ENCODE measurements around the gene C22orf39.

The C22orf39 gene

DNA sequence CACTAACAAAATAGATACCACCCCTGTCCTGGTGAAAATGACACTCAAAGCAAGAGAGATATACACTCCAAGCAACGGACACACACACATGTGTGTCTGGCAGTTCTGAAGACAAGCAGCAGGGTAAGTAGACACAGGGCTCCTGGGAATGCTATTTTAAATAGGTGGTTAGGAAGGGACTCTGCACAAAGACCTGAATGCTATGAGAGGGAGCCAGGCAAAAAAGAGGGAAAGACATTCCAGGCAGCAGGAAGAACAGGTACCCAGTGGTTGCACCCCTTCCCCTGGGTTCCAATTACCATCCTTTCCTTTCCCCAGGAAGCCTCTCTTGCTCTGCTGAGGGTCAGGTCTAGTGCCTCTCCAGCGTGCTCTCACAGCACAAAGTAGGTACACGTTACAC lies 28.5 kb upstream of the C22orf39 start:
- TF ChIP-seq, protein P1, sequence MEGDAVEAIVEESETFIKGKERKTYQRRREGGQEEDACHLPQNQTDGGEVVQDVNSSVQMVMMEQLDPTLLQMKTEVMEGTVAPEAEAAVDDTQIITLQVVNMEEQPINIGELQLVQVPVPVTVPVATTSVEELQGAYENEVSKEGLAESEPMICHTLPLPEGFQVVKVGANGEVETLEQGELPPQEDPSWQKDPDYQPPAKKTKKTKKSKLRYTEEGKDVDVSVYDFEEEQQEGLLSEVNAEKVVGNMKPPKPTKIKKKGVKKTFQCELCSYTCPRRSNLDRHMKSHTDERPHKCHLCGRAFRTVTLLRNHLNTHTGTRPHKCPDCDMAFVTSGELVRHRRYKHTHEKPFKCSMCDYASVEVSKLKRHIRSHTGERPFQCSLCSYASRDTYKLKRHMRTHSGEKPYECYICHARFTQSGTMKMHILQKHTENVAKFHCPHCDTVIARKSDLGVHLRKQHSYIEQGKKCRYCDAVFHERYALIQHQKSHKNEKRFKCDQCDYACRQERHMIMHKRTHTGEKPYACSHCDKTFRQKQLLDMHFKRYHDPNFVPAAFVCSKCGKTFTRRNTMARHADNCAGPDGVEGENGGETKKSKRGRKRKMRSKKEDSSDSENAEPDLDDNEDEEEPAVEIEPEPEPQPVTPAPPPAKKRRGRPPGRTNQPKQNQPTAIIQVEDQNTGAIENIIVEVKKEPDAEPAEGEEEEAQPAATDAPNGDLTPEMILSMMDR (conservative IDR thresholded peaks at IDR 0.05; ENCODE audit: control insufficient read depth, insufficient read depth, low read depth, low read length), result no peak
- no peak overlapping the region for H3K4me3 ChIP-seq (ENCODE audit: control insufficient read depth, low read depth, low read length)
- no peak for DNase-seq (ENCODE audit: low read depth)

DNA sequence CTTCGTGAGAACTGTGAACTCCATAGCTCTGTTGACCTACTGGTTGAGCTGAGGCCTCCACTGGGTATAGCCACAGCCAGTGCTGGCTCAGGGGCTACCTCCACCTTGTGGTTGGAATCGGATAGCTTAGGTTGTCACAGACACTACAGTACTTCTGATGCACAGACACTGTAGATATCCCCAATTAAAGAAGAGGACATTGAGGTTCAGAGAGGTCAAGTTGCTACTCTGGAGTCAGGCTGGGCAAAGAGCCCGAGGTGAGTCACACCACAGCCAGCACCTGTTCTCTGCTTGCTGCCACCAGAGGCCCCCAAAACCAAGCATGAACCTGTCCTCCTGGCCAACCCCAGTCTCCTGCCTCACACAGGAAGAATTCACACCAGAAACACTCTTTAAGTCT lies 26.1 kb upstream of the C22orf39 start:
- peak; percentile 37 for DNase-seq (ENCODE audit: low read depth)
- TF ChIP-seq, protein P1 (conservative IDR thresholded peaks at IDR 0.05; ENCODE audit: control insufficient read depth, insufficient read depth, low read depth, low read length), result no peak
- no peak overlapping the region for H3K4me3 ChIP-seq (ENCODE audit: control insufficient read depth, low read depth, low read length)

DNA sequence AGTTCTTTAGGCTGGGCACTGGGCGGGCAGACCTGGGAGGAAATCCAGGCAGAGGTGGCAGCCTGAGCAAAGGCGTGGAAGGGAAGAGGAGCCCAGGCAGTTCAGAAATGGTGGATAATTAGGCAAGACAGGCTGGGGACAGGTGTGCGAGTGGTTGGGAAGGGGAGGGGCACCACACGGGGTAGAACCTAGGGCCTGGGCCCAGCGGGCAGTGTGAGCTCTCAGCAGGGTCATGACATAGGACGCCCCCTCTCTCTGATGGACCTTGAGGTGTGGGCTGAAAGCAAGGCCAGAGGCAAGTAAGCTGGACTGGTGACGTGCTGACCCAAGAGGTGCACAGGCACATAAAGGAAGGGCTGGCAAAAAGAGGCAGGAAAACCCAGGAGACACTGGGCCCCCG lies 24.7 kb upstream of the C22orf39 start:
- no peak for DNase-seq (ENCODE audit: low read depth)
- TF ChIP-seq, protein P1 (conservative IDR thresholded peaks at IDR 0.05; ENCODE audit: control insufficient read depth, insufficient read depth, low read depth, low read length), result no peak
- H3K4me3 ChIP-seq (ENCODE audit: control insufficient read depth, low read depth, low read length), result no peak overlapping the region

DNA sequence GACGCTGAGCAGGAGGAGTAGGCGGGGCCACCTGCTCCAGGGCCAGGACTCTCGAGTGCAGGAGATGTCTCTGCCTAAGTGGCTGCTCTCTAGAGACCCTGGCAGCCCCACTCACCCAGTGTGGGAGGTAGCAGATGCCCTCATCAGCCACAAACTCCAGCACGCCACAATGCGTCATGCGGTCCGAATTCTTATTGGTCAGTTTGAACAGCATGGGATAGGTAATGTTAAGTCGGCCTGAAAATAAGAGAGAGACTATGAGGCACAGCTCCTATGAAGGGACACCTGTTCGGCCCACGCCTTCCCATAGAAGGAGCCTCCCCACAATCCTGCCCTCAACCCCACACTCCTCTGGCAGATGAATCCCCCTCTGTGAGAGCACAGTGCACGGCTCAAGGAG lies 24.1 kb upstream of the C22orf39 start:
- no peak for DNase-seq (ENCODE audit: low read depth)
- TF ChIP-seq, protein P1 (conservative IDR thresholded peaks at IDR 0.05; ENCODE audit: control insufficient read depth, insufficient read depth, low read depth, low read length), result no peak

DNA sequence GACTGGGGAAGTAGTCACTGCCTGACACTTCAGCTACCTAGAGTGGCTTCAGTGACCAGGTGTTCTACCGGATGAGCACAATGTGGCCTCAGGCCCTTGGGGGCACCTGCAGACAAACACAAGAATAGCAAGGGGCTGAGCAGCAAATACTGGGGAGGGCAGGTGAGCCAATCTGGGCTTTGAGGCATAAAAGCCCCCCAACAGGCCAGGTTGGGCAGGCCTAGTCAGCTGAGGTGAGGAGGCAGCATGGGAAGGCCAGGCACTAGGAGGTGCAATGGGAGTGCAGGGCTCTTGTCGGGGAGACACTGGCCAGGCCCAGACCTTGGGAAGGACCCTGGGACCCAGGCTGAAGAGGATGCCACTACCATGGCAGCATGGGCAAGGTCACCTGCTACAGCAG lies 22.5 kb upstream of the C22orf39 start:
- no peak for DNase-seq (ENCODE audit: low read depth)
- TF ChIP-seq, protein P1 (conservative IDR thresholded peaks at IDR 0.05; ENCODE audit: control insufficient read depth, insufficient read depth, low read depth, low read length), result no peak
- H3K4me3 ChIP-seq (ENCODE audit: control insufficient read depth, low read depth, low read length), result no peak overlapping the region

More for the DNA sequence above, 24.1 kb upstream of the C22orf39 start:
- no peak overlapping the region for H3K4me3 ChIP-seq (ENCODE audit: control insufficient read depth, low read depth, low read length)

DNA sequence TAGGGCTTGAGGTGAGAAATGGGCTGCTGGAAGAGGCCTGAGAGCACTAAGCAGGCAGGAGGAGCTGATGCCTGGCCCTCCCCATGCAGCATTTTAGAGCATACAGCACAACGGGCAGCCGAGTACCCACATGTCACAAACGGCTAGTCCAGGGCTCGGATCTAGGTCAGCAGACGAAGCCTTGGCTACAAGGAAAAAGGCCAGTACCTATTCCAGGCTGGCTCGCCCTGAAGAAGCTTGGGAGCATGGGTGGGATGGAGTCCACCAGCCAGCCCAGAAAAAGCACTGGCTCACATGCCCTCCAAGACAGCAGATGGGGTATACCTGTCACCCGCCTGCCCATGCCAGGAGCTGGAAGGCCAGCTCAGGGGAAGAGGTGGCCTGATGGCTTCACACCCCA lies 21.9 kb upstream of the C22orf39 start:
- no peak for DNase-seq (ENCODE audit: low read depth)
- no peak overlapping the region for H3K4me3 ChIP-seq (ENCODE audit: control insufficient read depth, low read depth, low read length)
- TF ChIP-seq, protein P1 (conservative IDR thresholded peaks at IDR 0.05; ENCODE audit: control insufficient read depth, insufficient read depth, low read depth, low read length), result no peak

DNA sequence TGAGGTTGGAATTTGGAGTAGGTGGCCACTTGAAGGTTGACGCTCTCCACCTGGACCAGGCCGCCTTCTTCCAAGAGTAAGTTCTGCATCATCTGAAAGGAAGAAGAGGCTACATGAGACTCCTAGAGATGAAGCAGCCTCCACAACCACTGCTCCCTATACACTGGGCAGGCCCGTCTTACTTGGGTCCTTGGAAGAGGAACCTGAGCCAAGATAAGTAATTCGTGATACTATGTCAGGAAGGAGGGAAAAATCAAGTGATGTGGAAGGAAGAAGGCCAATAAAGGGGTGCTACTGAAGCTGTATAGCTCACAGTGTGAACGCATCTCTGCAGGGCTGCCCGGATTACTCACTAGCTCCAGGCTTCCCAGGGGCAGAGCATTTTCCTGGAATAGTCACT lies 20.4 kb upstream of the C22orf39 start:
- TF ChIP-seq, protein P1 (conservative IDR thresholded peaks at IDR 0.05; ENCODE audit: control insufficient read depth, insufficient read depth, low read depth, low read length), result no peak
- no peak overlapping the region for H3K4me3 ChIP-seq (ENCODE audit: control insufficient read depth, low read depth, low read length)
- DNase-seq (ENCODE audit: low read depth), result no peak

All from fibroblast of mammary gland (primary cell).